H1 (cell line): ENCODE data around the gene GNG12. TPM values are rescaled to one million over a fixed set of nuclear protein-coding genes. Genes with fewer than 3 reads are reported as not detected.

Experiments
- CTCF ChIA-PET: fragments of 300-600 bp; sonication (Branson Sonifier 250); formaldehyde crosslinking; loops from one replicate; lab custom pipeline; 2021; ENCODE audit not compliant: partially characterized antibody; lab: Charles Lee
- POLR2A ChIA-PET: fragments of 300-600 bp; sonication (Branson Sonifier 250); formaldehyde crosslinking; loops from one replicate; lab custom pipeline; 2021; ENCODE audit warnings: inconsistent platforms; ENCODE audit not compliant: partially characterized antibody; lab: Charles Lee
- DNase-seq, 2 experiments: peaks; one replicate each; pipeline versions ENCODE4 v3.0.0 to v3.0.0-alpha.2; 2010 to 2022; ENCODE audit warnings: low spot score in 2 of 2, low read depth in 1 of 2, mixed read lengths in 1 of 2
- FAIRE-seq: peaks from 2 replicates; lab custom pipeline; 2011; peaks lifted over from hg19 to GRCh38; lab: Jason Lieb, UNC
- H2AFZ ChIP-seq: 2 replicates; pipeline ENCODE4 v1.8.1; 2012; ENCODE audit warnings: low read length, inconsistent platforms
- H2AK5ac ChIP-seq: 2 replicates; pipeline ENCODE4 v1.6.1; 2013; ENCODE audit warnings: low read depth, low read length
- H2BK120ac ChIP-seq: replicated peaks from 2 replicates; pipeline ENCODE3; 2013; ENCODE audit warnings: low read depth, low read length, inconsistent platforms
- H2BK12ac ChIP-seq: 2 replicates; pipeline ENCODE4 v1.6.1; 2013; ENCODE audit warnings: low read depth, low read length
- H2BK15ac ChIP-seq: 2 replicates; pipeline ENCODE4 v1.6.1; 2013; ENCODE audit warnings: low read length
- H2BK20ac ChIP-seq: 2 replicates; pipeline ENCODE4 v1.6.1; 2013; ENCODE audit warnings: low read length
- H2BK5ac ChIP-seq: 2 replicates; pipeline ENCODE4 v1.6.1; 2013; ENCODE audit warnings: low read depth, low read length
- H3K14ac ChIP-seq: 2 replicates; pipeline ENCODE4 v1.6.1; 2013; ENCODE audit warnings: inconsistent platforms; ENCODE audit not compliant: insufficient read length
- H3K18ac ChIP-seq: 2 replicates; pipeline ENCODE4 v1.6.1; 2013; ENCODE audit warnings: low read length; ENCODE audit errors: extremely low read depth
- H3K23ac ChIP-seq: 2 replicates; pipeline ENCODE4 v1.6.1; 2013; ENCODE audit warnings: inconsistent platforms; ENCODE audit not compliant: insufficient read length
- H3K23me2 ChIP-seq: 2 replicates; pipeline ENCODE4 v1.6.1; 2013; ENCODE audit warnings: low read depth, low read length
- H3K27ac ChIP-seq: 2 replicates; pipeline ENCODE4 v1.6.1; 2011; ENCODE audit warnings: low read depth, low read length, inconsistent platforms
- H3K27me3 ChIP-seq, 4 experiments: replicated peaks in 1 of 4; 1 replicate in 1 of 4; 2 replicates in 3 of 4; pipeline versions ENCODE4 v1.6.1 to v1.8.1; 2011 to 2013; ENCODE audit warnings: low read length in 3 of 4, mild to moderate bottlenecking in 3 of 4, inconsistent platforms in 2 of 4, mixed read lengths in 2 of 4, moderate library complexity in 1 of 4; ENCODE audit not compliant: control insufficient read depth in 3 of 4, insufficient read depth in 3 of 4; ENCODE audit errors: extremely low read depth in 1 of 4
- H3K36me3 ChIP-seq, 4 experiments: 2 replicates each; pipeline versions ENCODE4 v1.6.1 to v1.8.1; 2011 to 2013; ENCODE audit warnings: mild to moderate bottlenecking in 4 of 4, low read length in 3 of 4, moderate library complexity in 2 of 4, control low read depth in 1 of 4, inconsistent platforms in 1 of 4; ENCODE audit not compliant: insufficient read depth in 4 of 4, control insufficient read depth in 2 of 4
- H3K4ac ChIP-seq: replicated peaks from 2 replicates; pipeline ENCODE3; 2013; ENCODE audit warnings: low read length, low read depth, mixed read lengths, inconsistent platforms; ENCODE audit not compliant: insufficient read length
- H3K4me1 ChIP-seq, 4 experiments: replicated peaks in 1 of 4; 1 replicate in 1 of 4; 2 replicates in 3 of 4; pipeline versions ENCODE4 v1.6.1 to v1.8.1; 2011 to 2013; ENCODE audit warnings: low read length in 3 of 4, inconsistent platforms in 2 of 4, mixed read lengths in 1 of 4; ENCODE audit not compliant: insufficient read depth in 4 of 4, control insufficient read depth in 3 of 4
- H3K4me2 ChIP-seq, 2 experiments: 2 replicates each; pipeline versions ENCODE4 v1.6.1 to v1.8.1; 2011 to 2013; ENCODE audit warnings: low read depth in 2 of 2, low read length in 2 of 2, control low read depth in 1 of 2, inconsistent platforms in 1 of 2, mild to moderate bottlenecking in 1 of 2; ENCODE audit not compliant: insufficient read depth in 1 of 2
- H3K4me3 ChIP-seq, 4 experiments: fragments of 200-600, 300-600 bp in 1 of 4; sonication (generic), shearing (Covaris generic), sonication (Bioruptor Twin) in 1 of 4; 2 replicates each; pipeline versions ENCODE4 v1.5.1 to v1.8.1; 2011 to 2016; ENCODE audit warnings: low read length in 4 of 4, low read depth in 3 of 4, control low read depth in 2 of 4, inconsistent platforms in 2 of 4, mild to moderate bottlenecking in 2 of 4, mixed read lengths in 1 of 4, moderate library complexity in 1 of 4; ENCODE audit not compliant: insufficient read depth in 2 of 4; ENCODE audit errors: extremely low read depth in 1 of 4
- H3K56ac ChIP-seq: replicated peaks from 2 replicates; pipeline ENCODE3; 2013; ENCODE audit warnings: low read depth, mild to moderate bottlenecking, mixed read lengths, low read length, inconsistent platforms; ENCODE audit not compliant: insufficient read length
- H3K79me1 ChIP-seq: 2 replicates; pipeline ENCODE4 v1.6.1; 2013; ENCODE audit warnings: low read depth, low read length, control low read depth
- H3K79me2 ChIP-seq, 2 experiments: 2 replicates each; pipeline versions ENCODE4 v1.6.1 to v1.8.1; 2012 to 2013; ENCODE audit warnings: low read length in 2 of 2, mild to moderate bottlenecking in 2 of 2, inconsistent platforms in 1 of 2; ENCODE audit not compliant: insufficient read depth in 2 of 2, control insufficient read depth in 1 of 2
- H3K9ac ChIP-seq, 4 experiments: replicated peaks in 1 of 4; 1 replicate in 1 of 4; 2 replicates in 3 of 4; pipeline versions ENCODE4 v1.6.1 to v1.8.1; 2011 to 2013; ENCODE audit warnings: low read depth in 3 of 4, low read length in 3 of 4, control low read depth in 2 of 4, mild to moderate bottlenecking in 2 of 4, moderate library complexity in 2 of 4, inconsistent platforms in 1 of 4; ENCODE audit errors: extremely low read depth in 1 of 4
- H3K9me3 ChIP-seq, 2 experiments: 2 replicates each; pipeline versions ENCODE4 v1.6.1 to v1.8.1; 2012 to 2013; ENCODE audit warnings: mild to moderate bottlenecking in 2 of 2, moderate library complexity in 2 of 2, control low read depth in 1 of 2, inconsistent platforms in 1 of 2, low read depth in 1 of 2, low read length in 1 of 2, mixed read lengths in 1 of 2; ENCODE audit not compliant: insufficient read depth in 2 of 2
- H4K20me1 ChIP-seq, 2 experiments: replicated peaks in 1 of 2; 2 replicates each; pipeline versions ENCODE3 to v1.8.1; 2011 to 2013; ENCODE audit warnings: inconsistent platforms in 2 of 2, low read length in 2 of 2, mild to moderate bottlenecking in 1 of 2; ENCODE audit not compliant: insufficient read depth in 2 of 2, control insufficient read depth in 1 of 2
- H4K5ac ChIP-seq: 2 replicates; pipeline ENCODE4 v1.6.1; 2013; ENCODE audit warnings: low read length, low read depth, mixed read lengths, inconsistent platforms; ENCODE audit not compliant: insufficient read length
- H4K8ac ChIP-seq: 2 replicates; pipeline ENCODE4 v1.8.0; 2013; ENCODE audit warnings: mild to moderate bottlenecking, moderate library complexity, low read length, inconsistent platforms; ENCODE audit not compliant: insufficient read depth; ENCODE audit errors: extremely low read depth
- H4K91ac ChIP-seq: replicated peaks from 2 replicates; pipeline ENCODE3; 2013; ENCODE audit warnings: low read length, mixed read lengths, inconsistent platforms; ENCODE audit not compliant: insufficient read length
- CBX5 ChIP-seq: fragments of 300-800, 300-1000 bp; sonication (generic); IDR thresholded peaks from 2 replicates; pipeline ENCODE4 v1.7.1; 2016; ENCODE audit warnings: antibody characterized with exemption, low read length, low read depth
- CHD2 ChIP-seq: IDR thresholded peaks from 2 replicates; pipeline ENCODE4 v1.6.1; 2012; ENCODE audit warnings: low read length, improper control_type of control experiment
- EP300 ChIP-seq, 2 experiments: IDR thresholded peaks; 1 replicate in 1 of 2; 2 replicates in 1 of 2; pipeline ENCODE4 v1.6.1; 2011 to 2012; ENCODE audit warnings: low read depth in 2 of 2, low read length in 2 of 2, mild to moderate bottlenecking in 2 of 2, borderline replicate concordance in 1 of 2, inconsistent platforms in 1 of 2, moderate library complexity in 1 of 2
- FOSL1 ChIP-seq: IDR thresholded peaks from 2 replicates; pipeline ENCODE4 v1.6.1; 2011; ENCODE audit warnings: mild to moderate bottlenecking, low read depth, low read length, moderate library complexity; ENCODE audit not compliant: insufficient read depth
- SP1 ChIP-seq: IDR thresholded peaks from 2 replicates; pipeline ENCODE4 v1.6.1; 2011; ENCODE audit warnings: low read depth, low read length
- SP4 ChIP-seq: IDR thresholded peaks from 2 replicates; pipeline ENCODE4 v1.6.1; 2012; ENCODE audit warnings: low read length, inconsistent platforms
- WGBS, 2 experiments: shearing (Covaris generic) in 1 of 2; methylation state at CpG; one replicate each; pipeline versions ENCODE4 v1.1.6 to v1.1.7; 2013 to 2015; ENCODE audit warnings: low lambda C conversion rate in 2 of 2, mixed read lengths in 2 of 2, inconsistent platforms in 1 of 2, low coverage in 1 of 2, missing lambda C conversion rate in 1 of 2; ENCODE audit not compliant: insufficient replicate concordance in 2 of 2, insufficient coverage in 1 of 2, insufficient read length in 1 of 2; ENCODE audit errors: extremely low coverage in 1 of 2, missing lambda C conversion rate in 1 of 2; 5-methylcytosine and 5-hydroxymethylcytosine counted together
- polyA plus RNA-seq, 7 experiments: library from polyadenylated mRNA; depleted of rRNA in 3 of 7; stranded (reverse) in 5 of 7; unstranded in 2 of 7; fragments of >200 nt in 5 of 7; fragments of 200-250 nt in 2 of 7; gene quantifications; 1 replicate in 5 of 7; 2 replicates in 1 of 7; 4 replicates in 1 of 7; pipeline versions ENCODE4 v1.2.1 to v1.2.3, GENCODE V29; 2011 to 2013; ENCODE audit warnings: missing spikeins in 2 of 7, mixed read lengths in 2 of 7
- total RNA-seq: library from RNA; stranded (reverse); fragmentation: NEBNext Ultra II Directional; extraction: Animal tissue kit (Norgen Biotek cat#: 25700); gene quantifications from 2 replicates; pipeline ENCODE4 v1.2.1, GENCODE V29; 2021
- TF ChIP-seq, protein P1 (sequence below): IDR thresholded peaks from 2 replicates; pipeline ENCODE4 v1.6.1; 2012; ENCODE audit warnings: inconsistent platforms
- TF ChIP-seq, protein P2 (sequence below): IDR thresholded peaks from 2 replicates; pipeline ENCODE4 v1.6.1; 2011; ENCODE audit warnings: low read length, improper control_type of control experiment

Gene GNG12
- total and polyA plus RNA-seq, 2 of the 8 experiments (the other 6 are each of a cell fraction or from before 2014, with no cell fraction given), result 11.4 to 35.8 TPM

DNA sequence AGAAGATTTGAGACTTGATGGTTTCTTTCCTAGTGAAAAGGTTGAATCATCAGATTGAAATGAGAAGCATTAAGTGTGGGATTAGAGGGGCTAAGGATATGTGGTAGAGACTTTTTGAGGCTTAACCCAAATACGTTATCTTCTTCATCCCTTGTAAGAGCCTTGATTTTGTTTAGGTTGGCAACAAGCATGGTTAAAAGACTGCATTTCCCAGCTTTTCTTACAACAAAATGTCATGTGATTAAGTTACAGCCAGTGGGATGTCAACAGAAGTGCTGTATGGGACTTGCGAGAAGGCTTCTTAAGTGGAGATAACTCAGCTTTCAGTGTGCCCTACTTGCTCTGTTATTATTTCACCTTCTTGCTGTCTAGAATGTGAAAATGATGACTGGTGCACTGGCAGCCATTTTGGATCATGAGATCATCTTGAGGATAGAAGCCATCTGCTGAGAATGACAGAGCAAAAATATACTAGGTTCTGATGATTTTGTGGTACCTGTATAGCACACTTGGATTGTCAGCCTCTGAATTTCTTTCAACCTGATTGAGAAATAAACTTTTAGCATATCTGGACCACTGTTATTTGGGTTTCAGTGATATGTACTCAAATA is 41.3 kb upstream of the GNG12 start:
- Histone ChIP-seq H4K5ac (no peak overlapping the region), H3K4ac (no peak overlapping the region), H3K4me3 (no peak overlapping the region), H4K20me1 (no peaks in the 10 kb centered on the region), H2BK20ac (no peak overlapping the region), H3K56ac (no peak overlapping the region), H2BK120ac (no peak overlapping the region), H3K9ac (no peak overlapping the region), H2BK15ac (no peak overlapping the region), H2AFZ (no peak overlapping the region), H3K79me2 (no peaks in the 10 kb centered on the region), H2AK5ac (no peak overlapping the region), H3K79me1 (no peaks in the 10 kb centered on the region), H3K27me3 (no peaks in the 10 kb centered on the region), H3K9me3 (no peaks in the 10 kb centered on the region), H3K14ac (no peak overlapping the region), H2BK5ac (no peak overlapping the region), H3K23ac (no peak overlapping the region), H4K91ac (no peak overlapping the region), H3K36me3 (no peaks in the 10 kb centered on the region), H4K8ac (no peak overlapping the region), H3K4me1 (no peaks in the 10 kb centered on the region), H3K23me2 (no peaks in the 10 kb centered on the region), H2BK12ac (no peak overlapping the region), H3K18ac (no peak overlapping the region), H3K27ac (no peak overlapping the region), H3K4me2 (no peak overlapping the region)
- ChIA-PET POLR2A (no interaction called here), CTCF (interaction anchor here (0.7 to 1.8 kb wide), 4 partner anchors 9 to 81 kb away, joined by 3 to 4 read pairs (median 4); no protein-coding TSS in a partner anchor)
- 90% methylated on average over 2 of the region's 2 CpGs; no CpG with 5 or more reads in 1 of the 2 experiments for WGBS, 2 experiments
- FAIRE-seq (no peak), DNase-seq (no peak)
- no peak for TF ChIP-seq EP300 (IDR thresholded peaks at IDR 0.05; ENCODE audit: borderline replicate concordance in 1 of 2, low read depth in 2 of 2, low read length in 2 of 2)
- TF ChIP-seq SP1, result no peak
- TF ChIP-seq, protein P1, sequence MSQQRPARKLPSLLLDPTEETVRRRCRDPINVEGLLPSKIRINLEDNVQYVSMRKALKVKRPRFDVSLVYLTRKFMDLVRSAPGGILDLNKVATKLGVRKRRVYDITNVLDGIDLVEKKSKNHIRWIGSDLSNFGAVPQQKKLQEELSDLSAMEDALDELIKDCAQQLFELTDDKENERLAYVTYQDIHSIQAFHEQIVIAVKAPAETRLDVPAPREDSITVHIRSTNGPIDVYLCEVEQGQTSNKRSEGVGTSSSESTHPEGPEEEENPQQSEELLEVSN, result no peak
- TF ChIP-seq, protein P2, sequence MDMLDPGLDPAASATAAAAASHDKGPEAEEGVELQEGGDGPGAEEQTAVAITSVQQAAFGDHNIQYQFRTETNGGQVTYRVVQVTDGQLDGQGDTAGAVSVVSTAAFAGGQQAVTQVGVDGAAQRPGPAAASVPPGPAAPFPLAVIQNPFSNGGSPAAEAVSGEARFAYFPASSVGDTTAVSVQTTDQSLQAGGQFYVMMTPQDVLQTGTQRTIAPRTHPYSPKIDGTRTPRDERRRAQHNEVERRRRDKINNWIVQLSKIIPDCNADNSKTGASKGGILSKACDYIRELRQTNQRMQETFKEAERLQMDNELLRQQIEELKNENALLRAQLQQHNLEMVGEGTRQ, result no peak
- TF ChIP-seq CHD2, result no peak
- no peak for TF ChIP-seq FOSL1
- TF ChIP-seq SP4, result no peak
- no peak for TF ChIP-seq CBX5
